NCI-H2107 treated with DMSO at 0.1 percent for 48 hours (cell line): Measurements from ENCODE around the gene XRCC5.
"Not testable (repeated sequence)": the region's sequence is repeated elsewhere in the genome, so short reads cannot be mapped to it uniquely, and the experiment has no call there.

Experiments
- DNase-seq: peaks from one replicate; lab custom pipeline; 2025; ENCODE audit not compliant: unreplicated experiment; lab: John Stamatoyannopoulos, UW

XRCC5 gene

GRCh38 chr2:216192931-216193330, 83.8 kb downstream of the XRCC5 start:
- DNase-seq = no peak

- no peak for DNase-seq
Observed at GRCh38 chr2:216194013-216194412, 84.9 kb downstream of the XRCC5 start.

GRCh38 chr2:216194561-216194960, 85.4 kb downstream of the XRCC5 start:
- DNase-seq = no peak

GRCh38 chr2:216195565-216196029, 86.4 kb downstream of the XRCC5 start:
- DNase-seq = no peak

- no peak for DNase-seq
Observed at GRCh38 chr2:216201692-216202306, 92.7 kb downstream of the XRCC5 start.

GRCh38 chr2:216202626-216203250, 93.6 kb downstream of the XRCC5 start:
- DNase-seq = no peak

GRCh38 chr2:216205486-216205885, 96.3 kb downstream of the XRCC5 start:
- no peak for DNase-seq

GRCh38 chr2:216206041-216206703, 97.0 kb downstream of the XRCC5 start:
- no peak for DNase-seq

GRCh38 chr2:216206821-216207220, 97.7 kb downstream of the XRCC5 start:
- DNase-seq = no peak

GRCh38 chr2:216208661-216209060, 99.5 kb downstream of the XRCC5 start:
- not testable (repeated sequence) for DNase-seq

- DNase-seq = no peak
Observed at GRCh38 chr2:216210701-216211540, 101.8 kb downstream of the XRCC5 start.

- no peak for DNase-seq
Observed at GRCh38 chr2:216211614-216212145, 102.5 kb downstream of the XRCC5 start.

- no peak for DNase-seq
Observed at GRCh38 chr2:216214768-216215167, 105.6 kb downstream of the XRCC5 start.

- no peak for DNase-seq
Observed at GRCh38 chr2:216215658-216216390, 106.7 kb downstream of the XRCC5 start.

GRCh38 chr2:216216951-216217903, 108.1 kb downstream of the XRCC5 start:
- no peak for DNase-seq

GRCh38 chr2:216217904-216218260, 108.7 kb downstream of the XRCC5 start:
- no peak for DNase-seq

- no peak for DNase-seq
Observed at GRCh38 chr2:216219861-216220260, 110.7 kb downstream of the XRCC5 start.

GRCh38 chr2:216220976-216221375, 111.8 kb downstream of the XRCC5 start:
- DNase-seq = no peak

- no peak for DNase-seq
Observed at GRCh38 chr2:216221811-216222210, 112.7 kb downstream of the XRCC5 start.
